Neural progenitor cell (in vitro differentiated cells): ENCODE measurements around the gene GBX2. TPM values are rescaled to one million over a fixed set of nuclear protein-coding genes. Genes with fewer than 3 reads are reported as not detected.

Source experiments
- DNase-seq: peaks from one replicate; pipeline ENCODE4 v3.0.0-alpha.2; 2016; ENCODE audit warnings: low spot score
- H2AFZ ChIP-seq: fragments of 200-600 bp; sonication (generic); replicated peaks from 2 replicates; pipeline ENCODE4 v1.6.1; 2016; ENCODE audit warnings: antibody characterized with exemption
- H3F3A ChIP-seq: fragments of 200-600 bp; sonication (generic); 2 replicates; pipeline ENCODE4 v1.6.1; 2016; ENCODE audit warnings: antibody characterized with exemption, low read depth
- H3K27ac ChIP-seq: fragments of 200-600 bp; sonication (generic); 2 replicates; pipeline ENCODE4 v1.5.1; 2016; ENCODE audit warnings: mild to moderate bottlenecking
- H3K27me3 ChIP-seq: fragments of 200-600 bp; sonication (generic); 2 replicates; pipeline ENCODE4 v1.6.1; 2016; ENCODE audit warnings: mild to moderate bottlenecking, moderate library complexity
- H3K36me3 ChIP-seq: fragments of 200-600 bp; sonication (generic); 2 replicates; pipeline ENCODE4 v1.5.1; 2016
- H3K4me1 ChIP-seq: fragments of 200-600 bp; sonication (generic); 2 replicates; pipeline ENCODE4 v1.6.1; 2016; ENCODE audit warnings: mixed run types
- H3K4me2 ChIP-seq: fragments of 200-600 bp; sonication (generic); 2 replicates; pipeline ENCODE4 v1.6.1; 2016
- H3K4me3 ChIP-seq: fragments of 200-600 bp; sonication (generic); 2 replicates; pipeline ENCODE4 v1.5.1; 2016
- H3K79me2 ChIP-seq: fragments of 200-600 bp; sonication (generic); 2 replicates; pipeline ENCODE4 v1.6.1; 2016; ENCODE audit warnings: low read depth
- H3K9ac ChIP-seq: fragments of 200-600 bp; sonication (generic); 2 replicates; pipeline ENCODE4 v1.6.1; 2016
- H3K9me3 ChIP-seq: fragments of 200-600 bp; sonication (generic); 2 replicates; pipeline ENCODE4 v1.5.1; 2016; ENCODE audit warnings: low read depth
- H4K20me1 ChIP-seq: fragments of 200-600 bp; sonication (generic); 2 replicates; pipeline ENCODE4 v1.6.1; 2016; ENCODE audit warnings: low read depth
- H3K27ac Mint-ChIP-seq: 3 replicates; pipeline ENCODE4 v1.8.0; 2021; ENCODE audit warnings: mixed read lengths
- H3K27me3 Mint-ChIP-seq: 2 replicates; pipeline ENCODE4 v1.8.0; 2022; ENCODE audit warnings: low read depth, mild to moderate bottlenecking, inconsistent platforms, moderate library complexity, mixed read lengths; ENCODE audit not compliant: insufficient read depth
- H3K36me3 Mint-ChIP-seq: 3 replicates; pipeline ENCODE4 v1.8.0; 2021; ENCODE audit warnings: mixed read lengths
- H3K4me1 Mint-ChIP-seq: 3 replicates; pipeline ENCODE4 v1.8.0; 2021; ENCODE audit warnings: mixed read lengths
- H3K4me3 Mint-ChIP-seq: 3 replicates; pipeline ENCODE4 v1.8.0; 2021; ENCODE audit warnings: mild to moderate bottlenecking, moderate library complexity, mixed read lengths
- H3K9me3 Mint-ChIP-seq: 3 replicates; pipeline ENCODE4 v1.8.0; 2020; ENCODE audit warnings: mixed read lengths
- CTCF ChIP-seq: fragments of 200-600 bp; sonication (generic); IDR thresholded peaks from 2 replicates; pipeline ENCODE4 v1.5.1; 2017; ENCODE audit warnings: antibody characterized with exemption, mild to moderate bottlenecking
- EZH2 ChIP-seq: fragments of 200-600 bp; sonication (generic); IDR thresholded peaks from 2 replicates; pipeline ENCODE4 v1.6.1; 2017; ENCODE audit warnings: antibody characterized with exemption, mild to moderate bottlenecking, moderate library complexity
- EZH2phosphoT487 ChIP-seq: fragments of 200-600 bp; sonication (generic); IDR thresholded peaks from 2 replicates; pipeline ENCODE4 v1.6.1; 2017; ENCODE audit warnings: antibody characterized with exemption
- total RNA-seq: library from RNA; depleted of rRNA; stranded (reverse); fragments of >200 nt; gene quantifications from 2 replicates; pipeline ENCODE4 v1.2.3, GENCODE V29; 2015; ENCODE audit warnings: low replicate concordance

Gene GBX2
- total RNA-seq, 1 donor from 2014 or later: not detected

- Histone ChIP-seq H3K79me2 (no peaks in the 10 kb centered on the region), H3K9ac (no peak overlapping the region), H3F3A (peaks cover 9% of the 10 kb centered on the region), H3K4me3 (no peak overlapping the region), H3K36me3 (no peaks in the 10 kb centered on the region), H2AFZ (no peak overlapping the region), H3K27me3 (peaks cover 38% of the 10 kb centered on the region), H3K9me3 (no peaks in the 10 kb centered on the region), H4K20me1 (peaks cover 43% of the 10 kb centered on the region), H3K4me1 (peaks cover 9% of the 10 kb centered on the region), H3K27ac (no peak overlapping the region), H3K4me2 (no peak overlapping the region)
- TF ChIP-seq EZH2phosphoT487 (no peak), EZH2 (no peak), CTCF (no peak)
- H3K9me3 Mint-ChIP-seq: no peaks in the 10 kb centered on the region
- H3K27me3 Mint-ChIP-seq: peaks cover 8% of the 10 kb centered on the region
- no peak for DNase-seq
- no peak overlapping the region for H3K4me3 Mint-ChIP-seq
- H3K27ac Mint-ChIP-seq: no peak overlapping the region
- peaks cover 33% of the 10 kb centered on the region for H3K36me3 Mint-ChIP-seq
- H3K4me1 Mint-ChIP-seq: peaks cover 45% of the 10 kb centered on the region
Observed at GRCh38 chr2:236121546-236121945, 46.6 kb downstream of the GBX2 start.

GRCh38 chr2:236120829-236121228 lies 47.4 kb downstream of the GBX2 start:
- no peaks in the 10 kb centered on the region for H3K9me3 ChIP-seq
- TF ChIP-seq EZH2: no peak
- TF ChIP-seq CTCF: no peak
- no peak for TF ChIP-seq EZH2phosphoT487
- no peaks in the 10 kb centered on the region for H3K79me2 ChIP-seq
- H3K4me1 ChIP-seq: peaks cover 9% of the 10 kb centered on the region
- peaks cover 33% of the 10 kb centered on the region for H3K36me3 Mint-ChIP-seq
- peaks cover 9% of the 10 kb centered on the region for H3F3A ChIP-seq
- H3K9me3 Mint-ChIP-seq: no peaks in the 10 kb centered on the region
- no peak overlapping the region for H3K4me3 ChIP-seq
- H3K27me3 ChIP-seq: peaks cover 41% of the 10 kb centered on the region
- no peak overlapping the region for H3K4me3 Mint-ChIP-seq
- no peak overlapping the region for H3K4me2 ChIP-seq
- H3K4me1 Mint-ChIP-seq: peaks cover 44% of the 10 kb centered on the region
- peaks cover 8% of the 10 kb centered on the region for H3K27me3 Mint-ChIP-seq
- no peak overlapping the region for H3K27ac Mint-ChIP-seq
- no peak overlapping the region for H3K9ac ChIP-seq
- peaks cover 48% of the 10 kb centered on the region for H4K20me1 ChIP-seq
- no peaks in the 10 kb centered on the region for H3K36me3 ChIP-seq
- no peak overlapping the region for H2AFZ ChIP-seq
- DNase-seq: no peak
- H3K27ac ChIP-seq: no peak overlapping the region

GRCh38 chr2:236120141-236120601 lies 48.0 kb downstream of the GBX2 start:
- Mint-ChIP-seq H3K27me3 (peaks cover 8% of the 10 kb centered on the region), H3K27ac (peak overlapping the region; percentile 79), H3K4me3 (no peak overlapping the region), H3K4me1 (peaks cover 49% of the 10 kb centered on the region), H3K36me3 (peaks cover 29% of the 10 kb centered on the region), H3K9me3 (no peaks in the 10 kb centered on the region)
- Histone ChIP-seq H3K4me3 (no peak overlapping the region), H3K79me2 (no peaks in the 10 kb centered on the region), H3K9me3 (no peaks in the 10 kb centered on the region), H3K27ac (no peak overlapping the region), H3K36me3 (no peaks in the 10 kb centered on the region), H3F3A (peaks cover 9% of the 10 kb centered on the region), H3K9ac (no peak overlapping the region), H2AFZ (no peak overlapping the region), H3K27me3 (peaks cover 41% of the 10 kb centered on the region), H3K4me2 (no peak overlapping the region), H3K4me1 (peaks cover 9% of the 10 kb centered on the region), H4K20me1 (peaks cover 55% of the 10 kb centered on the region)
- no peak for TF ChIP-seq CTCF
- no peak for TF ChIP-seq EZH2phosphoT487
- no peak for TF ChIP-seq EZH2
- DNase-seq: no peak
